ENCODE measurements around the gene TRIM63.

DNA sequence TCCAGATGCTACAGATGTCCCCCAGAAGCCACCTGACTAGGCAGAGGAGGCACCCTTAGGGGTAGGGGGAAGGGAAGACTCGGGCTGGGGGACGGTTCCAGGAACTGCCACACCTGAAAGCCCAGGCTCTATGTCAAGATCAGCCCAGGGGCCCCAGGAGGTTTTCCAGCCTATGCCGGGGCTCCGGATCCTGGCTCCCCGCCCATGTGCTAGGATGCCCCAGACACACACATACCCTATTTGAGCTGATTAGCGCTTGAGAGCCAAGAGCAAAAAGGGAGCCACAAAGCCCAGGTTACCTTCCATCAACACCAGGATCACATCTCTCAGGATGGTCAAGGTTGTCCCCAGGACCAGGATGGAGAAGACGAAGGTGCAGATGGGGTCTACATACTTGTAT, 26.0 kb downstream of the TRIM63 start:
- TF ChIP-seq POLR2A (IDR thresholded peaks at IDR 0.05; ENCODE audit: low read length), result no peak
- TF ChIP-seq, protein P1, sequence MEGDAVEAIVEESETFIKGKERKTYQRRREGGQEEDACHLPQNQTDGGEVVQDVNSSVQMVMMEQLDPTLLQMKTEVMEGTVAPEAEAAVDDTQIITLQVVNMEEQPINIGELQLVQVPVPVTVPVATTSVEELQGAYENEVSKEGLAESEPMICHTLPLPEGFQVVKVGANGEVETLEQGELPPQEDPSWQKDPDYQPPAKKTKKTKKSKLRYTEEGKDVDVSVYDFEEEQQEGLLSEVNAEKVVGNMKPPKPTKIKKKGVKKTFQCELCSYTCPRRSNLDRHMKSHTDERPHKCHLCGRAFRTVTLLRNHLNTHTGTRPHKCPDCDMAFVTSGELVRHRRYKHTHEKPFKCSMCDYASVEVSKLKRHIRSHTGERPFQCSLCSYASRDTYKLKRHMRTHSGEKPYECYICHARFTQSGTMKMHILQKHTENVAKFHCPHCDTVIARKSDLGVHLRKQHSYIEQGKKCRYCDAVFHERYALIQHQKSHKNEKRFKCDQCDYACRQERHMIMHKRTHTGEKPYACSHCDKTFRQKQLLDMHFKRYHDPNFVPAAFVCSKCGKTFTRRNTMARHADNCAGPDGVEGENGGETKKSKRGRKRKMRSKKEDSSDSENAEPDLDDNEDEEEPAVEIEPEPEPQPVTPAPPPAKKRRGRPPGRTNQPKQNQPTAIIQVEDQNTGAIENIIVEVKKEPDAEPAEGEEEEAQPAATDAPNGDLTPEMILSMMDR (IDR thresholded peaks at IDR 0.05), result no peak
- TF ChIP-seq GATA3 (IDR thresholded peaks at IDR 0.05; ENCODE audit: borderline replicate concordance), result no peak
